Endothelial cell of umbilical vein (primary cell): ENCODE measurements around the gene CSNK1G3. TPM values are rescaled to one million over a fixed set of nuclear protein-coding genes. Genes with fewer than 3 reads are reported as not detected.

Source experiments
- BruUV-seq: library from RNA; stranded (reverse); fragments of 400-500 nt; replicated peaks from 2 replicates; lab custom pipeline; 2021; lab: Mats Ljungman, UMichigan
- CTCF ChIA-PET: fragments of 300-600, 350-600 bp; sonication (Branson Sonifier 250); formaldehyde crosslinking; loops from one replicate; lab custom pipeline; 2021; ENCODE audit warnings: antibody characterized with exemption, inconsistent platforms; lab: Charles Lee
- POLR2A ChIA-PET: fragments of 300-600, 350-600 bp; sonication (Branson Sonifier 250); formaldehyde crosslinking; loops from one replicate; lab custom pipeline; 2021; ENCODE audit warnings: antibody characterized with exemption, inconsistent platforms; lab: Charles Lee
- DNase-seq: peaks from one replicate; pipeline ENCODE4 v3.0.0-alpha.2; 2011; ENCODE audit warnings: low read depth, low spot score
- FAIRE-seq: peaks from 2 replicates; lab custom pipeline; 2011; peaks lifted over from hg19 to GRCh38; lab: Jason Lieb, UNC
- H2AFZ ChIP-seq: 2 replicates; pipeline ENCODE4 v1.6.0; 2012; ENCODE audit warnings: low read depth, low read length, control low read depth, inconsistent platforms
- H3K27ac ChIP-seq: 2 replicates; pipeline ENCODE4 v1.5.1; 2011; ENCODE audit warnings: low read depth, mild to moderate bottlenecking, control low read depth, low read length, moderate library complexity; ENCODE audit not compliant: insufficient read depth
- H3K27me3 ChIP-seq, 2 experiments: 2 replicates each; pipeline versions ENCODE4 v1.6.0 to v1.6.1; 2011; ENCODE audit warnings: low read length in 2 of 2, mixed read lengths in 1 of 2; ENCODE audit not compliant: control insufficient read depth in 2 of 2, insufficient read depth in 2 of 2
- H3K36me3 ChIP-seq, 2 experiments: 2 replicates in 1 of 2; 3 replicates in 1 of 2; pipeline ENCODE4 v1.5.1; 2011; ENCODE audit warnings: low read length in 2 of 2, mild to moderate bottlenecking in 1 of 2, moderate library complexity in 1 of 2; ENCODE audit not compliant: control insufficient read depth in 2 of 2, insufficient read depth in 2 of 2; ENCODE audit errors: extremely low read depth in 1 of 2
- H3K4me1 ChIP-seq: 3 replicates; pipeline ENCODE4 v1.5.1; 2011; ENCODE audit warnings: mild to moderate bottlenecking, low read length; ENCODE audit not compliant: control insufficient read depth, insufficient read depth; ENCODE audit errors: extremely low read depth
- H3K4me2 ChIP-seq: 2 replicates; pipeline ENCODE4 v1.6.1; 2011; ENCODE audit warnings: low read length, control low read depth, mixed read lengths; ENCODE audit not compliant: insufficient read depth
- H3K4me3 ChIP-seq, 3 experiments: fragments of 200-600 bp in 1 of 3; sonication (generic), shearing (Covaris generic) in 1 of 3; replicated peaks in 1 of 3; 2 replicates each; pipeline ENCODE4 v1.5.1; 2011 to 2016; ENCODE audit warnings: control low read depth in 3 of 3, low read length in 3 of 3, mild to moderate bottlenecking in 2 of 3, inconsistent platforms in 1 of 3, low read depth in 1 of 3, moderate library complexity in 1 of 3; ENCODE audit not compliant: insufficient read depth in 1 of 3
- H3K79me2 ChIP-seq: 2 replicates; pipeline ENCODE4 v1.6.0; 2012; ENCODE audit warnings: low read length, inconsistent platforms; ENCODE audit not compliant: control insufficient read depth, insufficient read depth
- H3K9ac ChIP-seq: replicated peaks from 2 replicates; pipeline ENCODE3; 2011; ENCODE audit warnings: low read length, control low read depth; ENCODE audit not compliant: insufficient read depth; ENCODE audit errors: extremely low read depth
- H3K9me1 ChIP-seq: replicated peaks from 3 replicates; pipeline ENCODE4 v1.6.0; 2011; ENCODE audit warnings: mild to moderate bottlenecking, low read length; ENCODE audit not compliant: control insufficient read depth, insufficient read depth; ENCODE audit errors: extremely low read depth
- H3K9me3 ChIP-seq: replicated peaks from 2 replicates; pipeline ENCODE4 v1.5.1; 2012; ENCODE audit warnings: low read length, inconsistent platforms; ENCODE audit not compliant: control insufficient read depth, insufficient read depth
- H4K20me1 ChIP-seq: replicated peaks from 2 replicates; pipeline ENCODE3; 2011; ENCODE audit warnings: mild to moderate bottlenecking, low read length; ENCODE audit not compliant: control insufficient read depth, insufficient read depth; ENCODE audit errors: extremely low read depth
- EZH2 ChIP-seq: IDR thresholded peaks from 2 replicates; pipeline ENCODE4 v1.6.1; 2012; ENCODE audit warnings: borderline replicate concordance, low read depth, mild to moderate bottlenecking, moderate library complexity, low read length, inconsistent platforms; ENCODE audit not compliant: severe bottlenecking
- FOS ChIP-seq: IDR thresholded peaks from 2 replicates; pipeline ENCODE4 v1.6.1; 2011; ENCODE audit warnings: mild to moderate bottlenecking, low read length, moderate library complexity, borderline replicate concordance; ENCODE audit not compliant: insufficient read depth
- GATA2 ChIP-seq: IDR thresholded peaks from 2 replicates; pipeline ENCODE4 v1.7.0; 2011; ENCODE audit warnings: low read depth, mild to moderate bottlenecking, moderate library complexity, mixed read lengths, low read length; ENCODE audit not compliant: insufficient read length, insufficient read depth
- JUN ChIP-seq: IDR thresholded peaks from 2 replicates; pipeline ENCODE4 v1.6.1; 2011; ENCODE audit warnings: borderline replicate concordance, low read depth; ENCODE audit not compliant: insufficient read length, insufficient read depth
- MYC ChIP-seq: IDR thresholded peaks from one replicate; pipeline ENCODE4 v1.6.1; 2011; ENCODE audit warnings: mild to moderate bottlenecking, low read depth, low read length
- POLR2A ChIP-seq: IDR thresholded peaks from 2 replicates; pipeline ENCODE4 v1.6.1; 2012; ENCODE audit warnings: low read depth, mild to moderate bottlenecking, control low read depth, low read length
- POLR2AphosphoS5 ChIP-seq: IDR thresholded peaks from 2 replicates; pipeline ENCODE4 v1.6.1; 2012; ENCODE audit warnings: low read depth, mild to moderate bottlenecking, control low read depth, low read length, moderate library complexity; ENCODE audit not compliant: insufficient read depth
- dilution Hi-C: fragments of 300-500 bp; cut with MboI; formaldehyde crosslinking; loops from one replicate; pipeline ENCODE4 v1.15.0; 2019; ENCODE audit warnings: low sequenced_read_pairs; ENCODE audit not compliant: extremely low pct_ligation_motif_present
- intact Hi-C: fragments of 100-400 bp; cut with micrococcal nuclease; formaldehyde crosslinking; loops from one replicate; pipeline ENCODE4 v1.10.0; 2022
- polyA plus RNA-seq, 4 experiments: library from polyadenylated mRNA; depleted of rRNA in 3 of 4; stranded (reverse) in 3 of 4; unstranded in 1 of 4; fragments of >200 nt; gene quantifications; 2 replicates each; pipeline versions ENCODE4 v1.2.1 to v1.2.3, GENCODE V29; 2011 to 2012; ENCODE audit warnings: missing spikeins in 1 of 4
- total RNA-seq: library from RNA; stranded (reverse); gene quantifications from 2 replicates; pipeline ENCODE4 v1.2.3, GENCODE V29; 2021
- TF ChIP-seq, protein P1 (sequence below), 2 donors: IDR thresholded peaks; 1 replicate in 1 of 2; 2 replicates in 1 of 2; pipeline ENCODE4 v1.5.1; 2011; ENCODE audit warnings: low read length in 2 of 2, mild to moderate bottlenecking in 2 of 2, moderate library complexity in 2 of 2, control low read depth in 1 of 2, inconsistent platforms in 1 of 2, low read depth in 1 of 2; ENCODE audit not compliant: insufficient read depth in 1 of 2; ENCODE audit errors: extremely low read depth in 1 of 2
- TF ChIP-seq, protein P2 (sequence below): IDR thresholded peaks from 2 replicates; pipeline ENCODE4 v1.6.1; 2011; ENCODE audit not compliant: insufficient read depth, insufficient read length

CSNK1G3 gene
- total and polyA plus RNA-seq, 2 donors (not counting 3 experiments of a cell fraction or from before 2014, with no cell fraction given): 10.4 to 35.9 TPM

DNA sequence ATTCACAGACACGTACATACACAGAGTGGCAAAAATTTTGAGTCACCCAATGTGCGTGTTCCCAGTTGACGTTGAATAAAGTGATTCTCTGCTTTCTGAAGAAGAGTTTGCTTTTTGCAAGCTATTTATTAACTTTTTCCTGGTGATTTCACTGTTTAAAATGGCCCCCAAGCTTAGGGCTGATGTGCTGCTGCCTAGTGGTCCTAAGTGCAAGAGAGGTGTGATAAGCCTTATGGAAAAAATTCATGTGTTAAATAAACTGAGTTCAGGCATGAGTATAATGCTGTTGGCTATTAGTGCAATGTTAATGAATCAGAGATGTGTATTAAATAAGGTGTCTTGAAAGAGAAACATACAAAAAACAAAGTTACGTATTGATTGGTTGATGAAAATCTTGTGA lies 16.9 kb downstream of the CSNK1G3 start:
- Histone ChIP-seq H3K4me1 (no peaks in the 10 kb centered on the region), H2AFZ (no peak overlapping the region), H3K9me1 (no peaks in the 10 kb centered on the region), H4K20me1 (peaks cover 9% of the 10 kb centered on the region), H3K27ac (no peak overlapping the region), H3K9me3 (no peaks in the 10 kb centered on the region), H3K27me3 (no peaks in the 10 kb centered on the region), H3K79me2 (peaks cover 49% of the 10 kb centered on the region), H3K36me3 (no peaks in the 10 kb centered on the region), H3K9ac (no peak overlapping the region), H3K4me2 (no peak overlapping the region), H3K4me3 (no peak overlapping the region)
- BruUV-seq: no TSS peak
- TF ChIP-seq JUN (no peak), POLR2AphosphoS5 (no peak), EZH2 (no peak), FOS (no peak), MYC (no peak), POLR2A (no peak), GATA2 (no peak)
- TF ChIP-seq, protein P1, sequence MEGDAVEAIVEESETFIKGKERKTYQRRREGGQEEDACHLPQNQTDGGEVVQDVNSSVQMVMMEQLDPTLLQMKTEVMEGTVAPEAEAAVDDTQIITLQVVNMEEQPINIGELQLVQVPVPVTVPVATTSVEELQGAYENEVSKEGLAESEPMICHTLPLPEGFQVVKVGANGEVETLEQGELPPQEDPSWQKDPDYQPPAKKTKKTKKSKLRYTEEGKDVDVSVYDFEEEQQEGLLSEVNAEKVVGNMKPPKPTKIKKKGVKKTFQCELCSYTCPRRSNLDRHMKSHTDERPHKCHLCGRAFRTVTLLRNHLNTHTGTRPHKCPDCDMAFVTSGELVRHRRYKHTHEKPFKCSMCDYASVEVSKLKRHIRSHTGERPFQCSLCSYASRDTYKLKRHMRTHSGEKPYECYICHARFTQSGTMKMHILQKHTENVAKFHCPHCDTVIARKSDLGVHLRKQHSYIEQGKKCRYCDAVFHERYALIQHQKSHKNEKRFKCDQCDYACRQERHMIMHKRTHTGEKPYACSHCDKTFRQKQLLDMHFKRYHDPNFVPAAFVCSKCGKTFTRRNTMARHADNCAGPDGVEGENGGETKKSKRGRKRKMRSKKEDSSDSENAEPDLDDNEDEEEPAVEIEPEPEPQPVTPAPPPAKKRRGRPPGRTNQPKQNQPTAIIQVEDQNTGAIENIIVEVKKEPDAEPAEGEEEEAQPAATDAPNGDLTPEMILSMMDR (IDR thresholded peaks at IDR 0.05; ENCODE audit: extremely low read depth in 1 of 2, insufficient read depth in 1 of 2, low read depth in 1 of 2, low read length in 2 of 2): no peak
- TF ChIP-seq, protein P2, sequence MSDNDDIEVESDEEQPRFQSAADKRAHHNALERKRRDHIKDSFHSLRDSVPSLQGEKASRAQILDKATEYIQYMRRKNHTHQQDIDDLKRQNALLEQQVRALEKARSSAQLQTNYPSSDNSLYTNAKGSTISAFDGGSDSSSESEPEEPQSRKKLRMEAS: no peak
- dilution Hi-C loops (no loop called here), intact Hi-C loops (no loop called here)
- DNase-seq (no peak), FAIRE-seq (no peak)
- ChIA-PET CTCF (no interaction called here), POLR2A (no interaction called here)
